Fibroblast of peridontal ligament (primary cell): ENCODE results near the gene WDPCP.
"Not testable (repeated sequence)": the region's sequence is repeated elsewhere in the genome, so short reads cannot be mapped to it uniquely, and the experiment has no call there.

ENCODE experiments used
- DNase-seq: peaks from one replicate; pipeline ENCODE4 v3.0.0-alpha.2; 2010; ENCODE audit errors: extremely low read depth

The WDPCP gene

GRCh38 chr2:63364866-63365265 is 223.4 kb downstream of the WDPCP start:
- DNase-seq = no peak

- DNase-seq = not testable (repeated sequence)
Observed at GRCh38 chr2:63357722-63358121, 230.6 kb downstream of the WDPCP start.

- DNase-seq = no peak
Observed at GRCh38 chr2:63347361-63347760, 240.9 kb downstream of the WDPCP start.

- no peak for DNase-seq
Observed at GRCh38 chr2:63346411-63346810, 241.9 kb downstream of the WDPCP start.

- no peak for DNase-seq
Observed at GRCh38 chr2:63345285-63345633, 243.0 kb downstream of the WDPCP start.

GRCh38 chr2:63344575-63345284 is 243.5 kb downstream of the WDPCP start:
- DNase-seq = no peak

GRCh38 chr2:63343397-63344109 is 244.7 kb downstream of the WDPCP start:
- DNase-seq = no peak

GRCh38 chr2:63340443-63340842 is 247.8 kb downstream of the WDPCP start:
- DNase-seq = no peak

- no peak for DNase-seq
Observed at GRCh38 chr2:63334910-63335309, 253.4 kb downstream of the WDPCP start.

- no peak for DNase-seq
Observed at GRCh38 chr2:63326473-63326872, 261.8 kb downstream of the WDPCP start.

- DNase-seq = not testable (repeated sequence)
Observed at GRCh38 chr2:63323662-63324061, 264.6 kb downstream of the WDPCP start.

GRCh38 chr2:63321973-63322372 is 266.3 kb downstream of the WDPCP start:
- DNase-seq = not testable (repeated sequence)

GRCh38 chr2:63320669-63321068 is 267.6 kb downstream of the WDPCP start:
- DNase-seq = no peak

- no peak for DNase-seq
Observed at GRCh38 chr2:63310614-63311013, 277.7 kb downstream of the WDPCP start.

GRCh38 chr2:63301481-63301880 is 286.8 kb downstream of the WDPCP start:
- no peak for DNase-seq

- DNase-seq = no peak
Observed at GRCh38 chr2:63300835-63301234, 287.4 kb downstream of the WDPCP start.

GRCh38 chr2:63287956-63288355 is 300.3 kb downstream of the WDPCP start:
- no peak for DNase-seq

GRCh38 chr2:63286520-63286919 is 301.8 kb downstream of the WDPCP start:
- DNase-seq = not testable (repeated sequence)

GRCh38 chr2:63283273-63283672 is 305.0 kb downstream of the WDPCP start:
- DNase-seq = no peak

- DNase-seq = no peak
Observed at GRCh38 chr2:63272560-63272959, 315.7 kb downstream of the WDPCP start.

- DNase-seq = no peak
Observed at GRCh38 chr2:63270717-63271116, 317.6 kb downstream of the WDPCP start.

GRCh38 chr2:63268946-63269345 is 319.3 kb downstream of the WDPCP start:
- no peak for DNase-seq

GRCh38 chr2:63261137-63261621 is 327.1 kb downstream of the WDPCP start:
- DNase-seq = no peak
